ENCODE data around the gene THAP4.
"Not testable (repeated sequence)": the region's sequence is repeated elsewhere in the genome, so short reads cannot be mapped to it uniquely, and the experiment has no call there.

Gene THAP4

DNA sequence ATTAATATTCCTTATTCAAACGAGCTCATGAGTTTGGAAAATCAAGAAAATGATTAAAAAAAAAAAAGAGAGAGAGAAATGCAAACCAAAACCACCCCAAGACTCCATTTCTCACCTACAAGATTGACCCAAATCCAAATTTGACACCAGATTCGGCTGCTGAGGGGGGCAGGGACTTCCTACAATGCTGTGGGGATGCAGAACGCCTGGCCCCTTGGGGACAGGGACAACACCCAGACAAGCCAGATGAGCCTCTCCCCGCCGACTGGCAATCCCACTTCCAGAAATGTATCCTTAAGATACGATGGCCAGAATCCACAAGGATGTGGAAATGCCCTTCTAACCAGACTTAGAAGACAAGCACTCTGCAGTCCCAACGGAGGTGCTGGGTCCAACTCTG is 57.7 kb downstream of the THAP4 start:
- no peak for DNase-seq

DNA sequence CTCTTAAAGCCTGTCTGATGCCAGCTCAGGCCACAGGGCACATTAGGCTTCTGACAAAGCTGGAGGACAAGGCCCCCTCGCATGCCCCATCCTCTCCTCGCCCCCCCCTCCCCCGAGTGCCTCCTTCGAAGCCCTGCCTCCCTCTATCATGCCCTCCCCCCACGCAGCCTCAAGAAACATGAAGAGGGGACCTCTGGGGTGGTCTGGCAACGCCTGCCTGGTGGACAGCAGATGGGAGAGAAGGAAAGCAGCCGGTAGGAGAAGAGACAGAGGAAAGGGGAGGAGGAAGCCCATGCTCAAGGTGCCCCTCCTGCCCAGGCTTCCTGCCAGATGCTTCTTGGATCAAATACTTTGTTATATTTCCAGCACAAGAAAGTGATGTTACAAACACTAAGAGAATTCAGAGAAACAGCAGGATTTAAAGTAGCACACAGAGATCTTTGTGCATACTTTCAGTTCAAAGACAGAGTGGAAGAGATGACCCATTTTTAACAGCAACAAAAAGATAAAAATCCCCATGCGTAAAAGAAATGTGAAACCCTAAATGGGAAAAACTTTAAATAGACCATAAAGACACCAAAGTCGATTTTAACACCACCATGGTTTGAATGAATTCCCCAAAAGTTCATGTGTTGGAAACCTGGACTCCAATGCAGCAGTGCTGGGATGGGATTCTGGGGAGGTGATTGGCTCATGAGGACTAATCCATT is 59.4 kb downstream of the THAP4 start:
- no peak for DNase-seq

DNA sequence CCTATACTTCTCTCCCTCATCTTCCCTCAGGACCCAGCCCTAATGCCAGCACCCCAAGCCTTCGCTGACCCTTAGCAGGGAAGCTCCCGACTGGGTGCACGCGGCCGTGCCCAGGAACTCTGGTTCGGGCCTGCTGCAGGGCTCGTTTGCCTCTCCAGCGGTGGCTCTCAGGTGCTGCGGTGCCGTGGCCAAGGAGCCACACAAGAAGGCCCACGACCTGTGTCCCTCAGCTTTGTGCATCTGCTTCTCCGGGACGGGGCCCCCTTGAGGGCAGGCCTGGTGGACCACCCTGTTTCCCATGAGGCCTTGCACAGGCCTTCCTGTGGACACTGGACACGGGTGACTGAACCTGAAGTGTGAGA is 60.7 kb downstream of the THAP4 start:
- DNase-seq = no peak

DNA sequence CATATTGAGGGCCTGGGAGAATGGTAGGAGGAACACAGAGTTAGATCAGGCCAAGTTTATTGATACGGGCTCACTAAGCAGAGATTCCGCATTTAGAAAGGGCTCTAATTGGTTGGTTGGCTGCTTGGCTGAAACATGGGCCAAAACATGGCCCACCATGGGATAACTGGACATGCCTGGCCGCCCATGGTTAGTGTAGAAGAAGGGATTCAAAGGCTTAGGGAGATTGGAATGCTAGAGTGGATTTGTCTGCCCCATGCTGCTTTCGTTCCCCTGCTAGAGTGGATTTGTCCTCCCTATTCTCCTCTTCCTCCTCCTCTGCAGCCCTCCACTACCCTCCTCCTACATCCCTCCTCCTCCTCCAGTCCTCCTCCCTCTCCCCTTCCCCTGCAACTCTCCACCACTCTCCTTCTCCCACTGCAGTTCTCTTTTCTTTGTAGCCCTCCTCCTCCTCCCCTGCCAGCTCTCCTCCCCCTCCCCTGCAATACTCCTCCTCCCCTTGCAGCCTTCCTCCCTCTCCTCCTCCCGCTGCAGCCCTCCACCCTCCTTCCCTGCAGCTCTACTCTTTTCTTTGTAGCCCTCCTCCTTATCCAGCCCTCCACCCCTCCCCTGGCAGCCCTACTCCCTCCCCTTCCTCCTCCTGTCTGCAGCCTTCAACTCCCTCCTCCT is 61.2 kb downstream of the THAP4 start:
- DNase-seq = no peak

DNA sequence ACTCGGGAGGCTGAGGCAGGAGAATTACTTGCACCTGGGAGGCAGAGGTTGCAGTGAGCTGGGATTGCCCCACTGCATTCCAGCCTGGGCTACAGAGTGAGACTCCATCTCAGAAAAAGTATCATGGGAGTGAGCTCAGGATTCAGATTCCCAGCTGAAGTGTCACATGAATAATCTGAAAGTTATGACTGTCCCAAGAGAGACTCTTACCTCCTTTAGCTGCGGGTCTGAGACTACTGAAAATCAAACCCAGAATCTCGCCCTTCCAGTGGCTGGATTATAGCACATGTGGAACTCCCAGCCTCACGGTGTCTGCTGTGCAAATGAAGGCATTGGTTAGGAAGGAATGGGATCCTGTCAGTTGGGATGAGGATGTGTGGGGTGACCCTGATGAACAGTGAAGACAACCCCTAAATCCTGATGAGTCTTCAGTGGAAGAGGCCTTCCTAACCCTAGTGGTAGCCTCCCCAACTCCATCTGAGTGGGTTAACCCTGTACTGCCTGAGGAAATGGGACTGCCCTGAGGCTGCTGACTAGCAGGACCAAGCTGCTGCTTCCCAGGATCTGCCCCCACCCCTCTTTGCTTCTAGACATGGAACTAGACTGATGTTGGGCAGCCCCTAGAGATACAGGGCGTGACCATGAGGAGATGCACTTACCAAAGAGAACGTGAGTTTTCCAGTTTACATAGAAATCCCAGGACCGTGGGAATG is 61.9 kb downstream of the THAP4 start:
- DNase-seq = no peak

DNA sequence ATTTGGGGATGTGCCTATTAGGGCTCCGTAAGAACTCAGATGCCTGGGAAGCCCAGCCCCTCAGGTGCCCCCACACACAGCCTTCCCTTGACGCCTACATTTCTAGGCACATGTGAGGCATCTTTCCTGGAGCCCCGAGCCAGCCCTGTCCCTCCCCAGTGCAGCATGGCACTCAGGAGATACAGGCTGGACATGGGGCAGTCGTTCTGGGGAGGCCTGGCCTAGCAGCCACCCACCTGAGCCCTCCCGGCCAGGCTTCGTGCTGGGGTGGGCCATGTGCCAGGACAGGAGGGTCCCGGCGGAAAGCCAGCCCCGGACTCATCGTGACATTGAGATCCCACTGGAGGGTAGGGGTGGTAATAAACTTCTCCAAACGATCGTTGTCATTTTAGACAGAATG is 63.2 kb downstream of the THAP4 start:
- DNase-seq = no peak

DNA sequence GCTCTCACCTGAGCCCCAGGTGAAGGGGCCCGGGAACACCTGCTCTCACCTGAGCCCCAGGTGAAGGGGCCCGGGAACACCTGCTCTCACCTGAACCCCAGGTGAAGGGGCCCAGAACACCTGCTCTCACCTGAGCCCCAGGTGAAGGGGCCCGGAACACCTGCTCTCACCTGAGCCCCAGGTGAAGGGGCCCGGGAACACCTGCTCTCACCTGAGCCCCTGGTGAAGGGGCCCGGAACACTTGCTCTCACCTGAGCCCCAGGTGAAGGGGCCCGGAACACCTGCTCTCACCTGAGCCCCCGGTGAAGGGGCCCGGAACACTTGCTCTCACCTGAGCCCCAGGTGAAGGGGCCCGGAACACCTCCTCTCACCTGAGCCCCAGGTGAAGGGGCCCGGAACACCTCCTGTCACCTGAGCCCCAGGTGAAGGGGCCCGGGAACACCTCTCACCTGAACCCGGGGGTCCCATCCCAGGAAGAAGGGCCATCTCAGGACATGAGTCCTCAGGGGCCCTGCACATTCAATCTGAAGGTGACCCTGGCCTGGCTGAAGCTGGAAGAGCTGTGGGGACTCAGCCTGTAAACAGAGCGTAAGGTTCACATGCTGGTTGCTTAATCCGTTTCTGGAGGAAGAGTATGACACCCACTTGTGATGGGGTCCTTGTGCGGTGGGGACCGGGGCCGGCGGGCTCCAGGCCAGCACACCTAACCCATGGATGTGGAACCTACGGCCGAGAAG is 63.9 kb downstream of the THAP4 start:
- DNase-seq = not testable (repeated sequence)

DNA sequence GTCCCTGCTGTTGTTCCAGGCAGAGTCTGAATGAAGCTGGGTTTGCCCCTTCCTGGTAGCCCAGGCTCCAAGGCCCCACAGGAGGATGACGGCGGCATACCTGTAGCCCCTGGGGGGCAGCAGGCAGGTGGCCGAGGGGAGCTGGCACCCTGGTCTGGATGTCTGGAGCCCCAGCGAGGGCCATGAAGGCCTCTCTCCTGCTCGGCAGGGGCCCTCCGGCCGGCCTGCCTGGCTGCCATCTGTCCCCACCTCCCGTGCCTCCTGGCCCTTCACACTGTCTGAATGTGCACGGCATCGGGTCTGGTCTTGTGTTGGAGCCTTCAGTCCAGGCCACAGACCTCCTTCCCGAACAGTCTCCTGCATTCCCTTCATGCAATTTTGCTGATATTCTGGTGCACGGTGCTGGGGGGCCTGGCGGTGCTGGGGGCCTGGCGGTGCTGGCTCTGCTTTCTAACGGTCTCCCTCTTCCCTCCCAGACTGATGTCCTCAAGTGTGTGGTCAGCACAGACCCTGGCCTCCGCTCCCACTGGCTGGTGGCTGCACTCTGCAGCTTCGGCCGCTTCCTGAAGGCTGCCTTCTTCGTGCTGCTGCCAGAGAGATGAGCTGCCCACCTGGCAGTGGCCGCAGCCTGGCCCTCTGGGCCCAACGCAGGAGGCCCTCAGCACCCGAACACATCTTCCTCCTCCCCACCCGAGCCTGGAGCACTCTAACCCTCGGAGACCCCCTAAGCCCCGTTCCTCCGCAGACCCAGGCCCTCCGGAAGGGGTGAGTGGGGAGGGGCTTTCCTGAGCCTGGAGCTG is 64.9 kb downstream of the THAP4 start:
- DNase-seq = no peak

DNA sequence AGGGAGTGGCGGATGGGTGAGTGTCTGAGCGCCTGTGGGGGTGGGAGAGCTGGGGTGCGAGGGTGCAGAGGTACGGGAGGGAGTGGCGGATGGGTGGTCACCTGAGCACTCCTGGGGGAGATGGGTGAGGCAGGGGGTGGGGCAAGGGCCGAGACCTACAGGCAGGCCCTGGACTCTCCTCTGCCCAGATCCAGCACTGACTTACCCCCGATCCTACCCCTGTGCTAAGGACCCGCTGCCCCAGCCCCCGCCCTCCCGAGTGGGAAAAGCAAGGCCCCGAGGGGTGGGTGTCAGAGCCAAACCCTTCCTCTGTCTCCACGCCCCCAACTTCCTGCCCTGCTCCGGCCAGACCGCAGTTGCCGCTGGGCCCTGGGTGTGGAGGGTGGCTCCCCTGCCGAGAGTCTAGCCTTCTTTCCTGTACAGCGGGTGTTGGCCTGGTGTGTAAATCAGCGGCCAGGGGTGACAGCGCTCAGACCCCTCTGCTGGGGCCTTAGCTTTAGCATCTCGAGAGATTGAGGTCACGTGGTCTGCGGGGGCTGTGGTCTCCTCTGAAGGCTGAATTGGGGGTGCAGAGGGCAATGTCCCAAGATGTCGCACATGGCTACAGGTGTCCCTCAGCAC is 65.9 kb downstream of the THAP4 start:
- DNase-seq = no peak

DNA sequence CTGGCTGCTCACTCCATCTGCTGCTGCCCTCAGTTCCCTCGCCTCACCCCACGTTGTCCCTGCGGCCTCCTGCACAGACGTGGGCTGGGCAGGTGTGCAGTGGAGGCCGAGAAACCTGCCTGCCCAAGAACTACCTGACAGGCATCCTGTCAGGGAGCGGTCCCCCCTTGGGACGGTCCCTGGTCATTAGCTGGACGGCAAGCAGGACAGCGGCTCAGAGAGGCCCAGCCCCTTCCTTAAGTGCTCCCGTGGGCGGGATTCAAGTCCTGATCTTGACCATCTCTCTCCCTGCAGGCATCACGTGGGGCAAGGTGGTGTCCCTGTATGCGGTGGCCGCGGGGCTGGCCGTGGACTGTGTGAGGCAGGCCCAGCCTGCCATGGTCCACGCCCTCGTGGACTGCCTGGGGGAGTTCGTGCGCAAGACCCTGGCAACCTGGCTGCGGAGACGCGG is 67.1 kb downstream of the THAP4 start:
- no peak for DNase-seq

DNA sequence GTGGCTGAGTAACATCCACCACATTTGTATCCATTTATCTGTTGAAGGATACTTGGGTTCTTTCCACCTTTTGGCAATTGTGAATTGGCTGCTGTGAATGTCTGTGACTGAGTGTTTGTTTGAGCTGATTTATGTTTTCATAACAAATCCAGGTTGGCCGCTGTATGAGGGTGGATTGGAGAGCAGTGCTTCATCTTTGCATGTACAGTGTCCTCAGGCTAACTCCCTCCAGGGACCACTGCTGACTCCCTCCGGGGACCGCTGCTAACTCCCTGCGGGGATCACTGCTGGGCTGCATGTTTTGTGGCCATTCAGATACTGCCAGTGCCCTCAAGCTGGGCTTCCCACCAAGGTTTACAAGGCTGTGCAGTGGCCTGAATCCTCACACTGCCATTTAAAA is 68.2 kb downstream of the THAP4 start:
- no peak for DNase-seq

DNA sequence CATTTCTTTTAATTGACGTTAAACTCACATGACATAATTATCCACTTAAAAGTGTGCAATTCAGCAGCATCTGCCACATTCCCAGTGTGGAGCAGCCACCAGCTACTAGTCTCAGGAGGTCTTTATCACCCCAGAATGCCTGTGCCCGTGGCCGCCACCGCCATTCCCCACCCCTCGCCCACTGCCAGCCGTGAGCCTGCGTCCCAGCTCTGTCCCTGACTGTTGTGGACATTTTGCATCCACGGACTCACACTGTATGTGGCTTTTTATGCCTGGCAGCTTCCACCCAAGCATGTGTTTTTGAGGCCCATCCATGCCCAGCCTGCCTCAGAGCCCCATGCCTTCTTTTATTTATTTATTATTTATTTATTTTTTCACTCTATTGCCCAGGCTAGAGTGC is 69.2 kb downstream of the THAP4 start:
- DNase-seq = no peak

DNA sequence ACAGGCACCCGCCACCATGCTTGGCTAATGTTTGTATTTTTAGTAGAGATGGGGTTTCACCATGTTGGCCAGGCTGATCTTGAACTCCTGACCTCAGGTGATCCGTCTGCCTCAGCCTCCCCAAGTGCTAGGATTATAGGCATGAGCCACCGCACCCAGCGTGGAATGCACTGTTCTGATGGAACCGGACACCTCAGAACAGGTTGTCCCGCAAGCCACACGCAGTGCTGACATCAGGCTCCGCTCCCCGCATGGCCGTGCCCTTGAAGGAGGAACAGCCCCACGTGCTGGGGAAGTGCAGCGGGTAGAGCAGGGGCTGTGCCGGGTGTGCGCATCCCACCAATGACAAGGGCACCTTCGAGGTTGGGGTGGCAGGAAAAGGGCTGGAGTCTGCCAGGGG is 69.7 kb downstream of the THAP4 start:
- not testable (repeated sequence) for DNase-seq

DNA sequence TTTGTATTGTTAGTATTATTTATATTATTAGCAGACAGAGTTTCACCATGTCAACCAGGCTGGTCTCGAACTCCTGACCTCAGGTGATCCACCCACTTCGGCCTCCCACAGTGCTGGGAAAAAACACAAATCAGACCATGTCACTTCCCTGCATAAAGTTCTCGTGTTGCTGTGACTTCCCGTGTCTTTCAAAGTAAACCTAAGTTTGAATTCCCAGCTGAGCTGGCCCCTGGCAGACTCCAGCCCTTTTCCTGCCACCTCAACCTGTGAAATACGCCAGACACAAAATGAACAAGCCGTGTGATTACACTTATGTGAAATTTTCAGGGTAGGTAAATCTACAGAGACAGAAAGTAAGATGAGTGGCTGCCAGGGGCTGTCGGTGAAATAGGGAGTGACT is 70.5 kb downstream of the THAP4 start:
- DNase-seq = no peak

DNA sequence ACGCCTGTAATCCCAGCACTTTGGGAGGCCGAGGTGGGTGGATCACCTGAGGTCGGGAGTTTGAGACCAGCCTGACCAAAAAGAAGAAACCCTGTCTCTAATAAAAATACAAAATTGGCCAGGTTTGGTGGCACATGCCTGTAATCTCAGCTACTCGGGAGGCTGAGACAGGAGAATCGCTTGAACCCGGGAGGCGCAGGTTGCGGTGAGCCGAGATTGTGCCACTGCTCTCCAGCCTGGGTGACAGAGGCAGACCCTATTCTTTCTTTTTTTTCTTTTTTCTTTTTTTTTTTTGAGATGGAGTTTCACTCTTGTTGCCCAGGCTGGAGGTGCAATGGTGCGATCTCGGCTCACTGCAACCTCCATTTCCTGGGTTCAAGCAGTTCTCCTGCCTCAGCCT is 70.9 kb downstream of the THAP4 start:
- not testable (repeated sequence) for DNase-seq

DNA sequence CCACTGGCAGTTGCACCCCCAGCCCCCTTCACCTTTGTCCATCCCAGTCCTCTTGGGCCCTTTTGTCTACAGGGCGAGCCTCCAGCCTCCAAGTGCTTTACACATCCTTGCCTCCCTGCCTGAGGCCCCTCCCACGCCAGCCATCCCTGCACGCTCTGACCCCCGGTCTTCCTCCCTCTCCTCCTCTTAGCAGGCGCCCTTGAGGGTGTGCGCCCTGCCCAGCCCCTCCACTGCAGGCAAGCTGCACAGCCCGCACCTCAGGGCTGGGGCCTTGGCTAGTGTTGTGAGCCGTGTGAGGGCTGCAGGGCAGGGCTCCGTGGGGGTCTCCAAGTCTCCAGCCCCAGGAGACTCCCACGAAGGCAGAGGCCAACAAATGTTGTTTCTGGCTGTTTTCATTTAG is 71.5 kb downstream of the THAP4 start:
- no peak for DNase-seq

DNA sequence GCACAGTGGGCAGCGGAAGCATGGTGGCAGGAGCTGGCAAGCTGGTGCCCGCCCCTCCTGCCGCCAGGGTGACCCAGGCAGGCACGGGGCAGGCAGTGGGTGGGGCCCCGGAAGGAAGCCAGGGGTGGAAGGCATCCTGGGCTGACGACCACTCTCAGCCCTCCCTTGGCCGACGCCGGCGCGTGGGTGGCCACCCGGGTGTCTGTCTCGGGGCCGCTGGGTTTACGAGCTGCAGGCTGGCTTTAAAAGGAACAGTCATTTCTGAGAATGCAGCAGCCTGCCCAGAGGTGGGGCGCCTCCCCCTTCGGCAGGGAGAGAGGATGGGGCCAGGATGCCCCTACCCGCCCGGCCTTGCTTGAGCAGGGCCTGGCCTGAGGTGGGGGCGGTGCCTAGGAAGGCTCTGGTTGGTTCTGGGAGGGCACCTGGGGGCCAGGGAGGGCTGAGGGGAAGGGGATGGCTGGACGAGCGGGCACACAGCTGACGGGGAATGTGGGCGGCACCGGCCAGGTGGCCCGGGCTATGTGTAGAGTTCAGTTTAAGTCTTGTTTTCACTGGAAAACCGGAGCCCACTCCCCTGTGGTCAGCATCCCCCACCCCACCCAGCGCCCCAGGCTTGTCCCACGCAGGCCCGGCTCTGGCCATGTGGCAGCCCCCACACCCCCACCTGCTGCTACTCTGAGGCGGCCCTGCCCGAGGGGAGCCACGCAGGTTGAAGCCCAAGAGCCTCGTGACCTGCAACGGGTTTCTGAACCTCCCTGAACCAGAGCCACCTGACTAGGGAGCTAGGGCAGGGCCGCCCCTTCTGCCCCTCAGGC is 72.2 kb downstream of the THAP4 start:
- no peak for DNase-seq

DNA sequence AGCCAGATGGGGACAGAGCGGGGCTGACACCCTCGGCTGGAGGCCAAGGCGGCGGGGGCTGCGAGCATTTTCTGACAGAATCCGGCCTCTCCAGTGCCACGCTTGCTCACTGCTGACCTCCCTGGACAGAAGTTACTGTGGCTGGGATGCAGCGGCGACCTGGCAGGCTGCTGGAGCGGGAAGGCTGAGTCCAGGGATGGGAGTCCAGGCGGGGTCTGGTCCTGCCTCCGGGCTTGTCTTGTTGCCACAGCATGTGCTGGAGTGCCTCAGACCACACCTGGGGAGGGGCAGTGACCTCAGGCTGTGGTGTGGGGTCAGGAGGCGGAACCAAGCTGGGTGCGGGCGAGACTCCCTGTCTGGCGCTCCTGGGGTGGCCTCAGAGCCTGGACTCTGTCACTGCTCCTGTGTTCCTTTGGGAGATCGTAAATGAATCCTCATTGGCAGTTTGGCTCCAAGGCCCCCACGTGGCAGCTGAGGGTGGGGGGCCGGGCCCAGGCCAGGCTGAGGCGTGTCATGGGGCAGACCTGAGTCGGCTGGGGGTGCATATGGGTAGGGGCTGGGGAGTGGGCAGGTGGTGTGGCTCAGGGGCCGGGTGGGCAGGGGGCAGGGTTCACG is 72.9 kb downstream of the THAP4 start:
- no peak for DNase-seq

DNA sequence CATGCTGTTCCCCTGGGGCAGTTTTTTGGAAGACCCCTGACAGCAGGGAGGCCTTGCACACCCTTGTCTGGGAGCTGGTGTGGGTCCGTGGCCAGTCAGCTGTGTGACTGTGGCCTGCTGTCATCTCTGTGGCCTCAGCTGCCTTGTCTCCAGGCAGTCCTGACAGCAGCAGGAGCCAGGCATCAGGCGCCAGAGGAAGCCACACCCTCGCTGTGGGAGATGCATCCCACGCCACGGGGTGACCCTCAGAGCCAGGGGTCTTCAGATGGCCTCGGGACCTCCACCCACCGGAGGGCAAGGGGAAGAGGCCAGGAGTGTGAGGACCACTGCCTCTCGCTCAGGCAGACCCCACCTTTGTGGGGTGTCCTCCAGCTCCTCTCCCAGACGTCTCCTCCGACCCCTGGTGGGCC is 73.4 kb downstream of the THAP4 start:
- no peak for DNase-seq

DNA sequence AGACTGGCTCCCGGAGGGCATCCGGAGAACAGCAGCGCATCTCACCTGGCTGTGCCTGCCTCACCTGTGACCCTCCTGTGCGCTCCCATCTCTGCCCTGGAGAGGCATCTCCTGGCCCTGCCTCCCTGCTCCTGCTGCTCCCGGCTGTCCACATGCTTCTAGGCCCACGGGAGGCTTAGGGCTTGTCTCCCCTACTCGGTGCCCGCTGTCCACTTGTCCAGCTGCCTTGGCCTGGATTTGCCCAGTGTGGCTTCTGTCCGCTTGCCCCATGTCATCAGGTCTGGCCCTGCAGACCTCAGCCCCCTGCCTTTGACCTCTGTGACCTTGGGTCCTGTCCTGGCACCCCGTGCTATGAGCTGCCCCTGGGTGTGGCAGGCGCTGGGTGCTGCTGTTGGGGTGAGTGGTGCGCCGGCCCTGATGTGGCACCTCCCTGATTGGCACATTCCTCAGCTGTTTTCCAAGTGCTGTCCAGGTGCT is 73.9 kb downstream of the THAP4 start:
- DNase-seq = no peak
